ENCODE measurements around the gene CTDSPL.
A peak's percentile ranks its signal among the peaks of the same experiment; 100 is the strongest.

The CTDSPL gene

GRCh38 chr3:38021196-38021595, 159.5 kb downstream of the CTDSPL start:
- H3K4me1 ChIP-seq (ENCODE audit: control insufficient read depth, insufficient read depth, low read length, poor library complexity, severe bottlenecking): peaks cover 8% of the 10 kb centered on the region
- H3K4me3 ChIP-seq (ENCODE audit: insufficient read depth, low read depth, low read length, poor library complexity, severe bottlenecking): no peak overlapping the region
- no peak for DNase-seq
- peaks cover 3% of the 10 kb centered on the region for H3K9me3 ChIP-seq (ENCODE audit: control insufficient read depth, low read length)
- H3K36me3 ChIP-seq (ENCODE audit: control insufficient read depth, insufficient read depth, low read length): peaks cover 38% of the 10 kb centered on the region
- no peak overlapping the region for H3K27ac ChIP-seq (ENCODE audit: insufficient read depth, low read length, poor library complexity, severe bottlenecking)
- no peaks in the 10 kb centered on the region for H3K27me3 ChIP-seq (replicated peaks; ENCODE audit: control insufficient read depth, insufficient read depth, low read length, poor library complexity, severe bottlenecking)

GRCh38 chr3:38022301-38022700, 160.6 kb downstream of the CTDSPL start:
- no peaks in the 10 kb centered on the region for H3K9me3 ChIP-seq (ENCODE audit: control insufficient read depth, low read length)
- peaks cover 27% of the 10 kb centered on the region for H3K36me3 ChIP-seq (ENCODE audit: control insufficient read depth, insufficient read depth, low read length)
- peaks cover 8% of the 10 kb centered on the region for H3K4me1 ChIP-seq (ENCODE audit: control insufficient read depth, insufficient read depth, low read length, poor library complexity, severe bottlenecking)
- peak overlapping the region; percentile 44 for H3K27ac ChIP-seq (ENCODE audit: insufficient read depth, low read length, poor library complexity, severe bottlenecking)
- no peaks in the 10 kb centered on the region for H3K27me3 ChIP-seq (replicated peaks; ENCODE audit: control insufficient read depth, insufficient read depth, low read length, poor library complexity, severe bottlenecking)
- no peak for DNase-seq
- no peak overlapping the region for H3K4me3 ChIP-seq (ENCODE audit: insufficient read depth, low read depth, low read length, poor library complexity, severe bottlenecking)

- no peak for DNase-seq
- peaks cover 8% of the 10 kb centered on the region for H3K4me1 ChIP-seq (ENCODE audit: control insufficient read depth, insufficient read depth, low read length, poor library complexity, severe bottlenecking)
- H3K36me3 ChIP-seq (ENCODE audit: control insufficient read depth, insufficient read depth, low read length): peaks cover 19% of the 10 kb centered on the region
- no peaks in the 10 kb centered on the region for H3K9me3 ChIP-seq (ENCODE audit: control insufficient read depth, low read length)
- H3K4me3 ChIP-seq (ENCODE audit: insufficient read depth, low read depth, low read length, poor library complexity, severe bottlenecking): peak overlapping the region; percentile 73
- peak overlapping the region; percentile 94 for H3K27ac ChIP-seq (ENCODE audit: insufficient read depth, low read length, poor library complexity, severe bottlenecking)
- H3K27me3 ChIP-seq (replicated peaks; ENCODE audit: control insufficient read depth, insufficient read depth, low read length, poor library complexity, severe bottlenecking): no peaks in the 10 kb centered on the region
Observed at GRCh38 chr3:38022896-38023709, 161.4 kb downstream of the CTDSPL start.

- no peak overlapping the region for H3K4me3 ChIP-seq (ENCODE audit: insufficient read depth, low read depth, low read length, poor library complexity, severe bottlenecking)
- H3K4me1 ChIP-seq (ENCODE audit: control insufficient read depth, insufficient read depth, low read length, poor library complexity, severe bottlenecking): peaks cover 31% of the 10 kb centered on the region
- no peaks in the 10 kb centered on the region for H3K27me3 ChIP-seq (replicated peaks; ENCODE audit: control insufficient read depth, insufficient read depth, low read length, poor library complexity, severe bottlenecking)
- no peaks in the 10 kb centered on the region for H3K36me3 ChIP-seq (ENCODE audit: control insufficient read depth, insufficient read depth, low read length)
- H3K9me3 ChIP-seq (ENCODE audit: control insufficient read depth, low read length): no peaks in the 10 kb centered on the region
- H3K27ac ChIP-seq (ENCODE audit: insufficient read depth, low read length, poor library complexity, severe bottlenecking): peak overlapping the region; percentile 24
- no peak for DNase-seq
Observed at GRCh38 chr3:38026856-38027255, 165.2 kb downstream of the CTDSPL start.

GRCh38 chr3:38027466-38028465, 166.1 kb downstream of the CTDSPL start:
- no peak for DNase-seq
- no peak overlapping the region for H3K4me3 ChIP-seq (ENCODE audit: insufficient read depth, low read depth, low read length, poor library complexity, severe bottlenecking)
- no peaks in the 10 kb centered on the region for H3K36me3 ChIP-seq (ENCODE audit: control insufficient read depth, insufficient read depth, low read length)
- no peaks in the 10 kb centered on the region for H3K27me3 ChIP-seq (replicated peaks; ENCODE audit: control insufficient read depth, insufficient read depth, low read length, poor library complexity, severe bottlenecking)
- H3K9me3 ChIP-seq (ENCODE audit: control insufficient read depth, low read length): no peaks in the 10 kb centered on the region
- H3K27ac ChIP-seq (ENCODE audit: insufficient read depth, low read length, poor library complexity, severe bottlenecking): peak overlapping the region; percentile 24
- peaks cover 33% of the 10 kb centered on the region for H3K4me1 ChIP-seq (ENCODE audit: control insufficient read depth, insufficient read depth, low read length, poor library complexity, severe bottlenecking)

- Histone ChIP-seq H3K4me3 (ENCODE audit: insufficient read depth, low read depth, low read length, poor library complexity, severe bottlenecking) (peak overlapping the region; percentile 49), H3K36me3 (ENCODE audit: control insufficient read depth, insufficient read depth, low read length) (no peaks in the 10 kb centered on the region), H3K4me1 (ENCODE audit: control insufficient read depth, insufficient read depth, low read length, poor library complexity, severe bottlenecking) (peaks cover 33% of the 10 kb centered on the region), H3K9me3 (ENCODE audit: control insufficient read depth, low read length) (no peaks in the 10 kb centered on the region), H3K27ac (ENCODE audit: insufficient read depth, low read length, poor library complexity, severe bottlenecking) (no peak overlapping the region), H3K27me3 (replicated peaks; ENCODE audit: control insufficient read depth, insufficient read depth, low read length, poor library complexity, severe bottlenecking) (no peaks in the 10 kb centered on the region)
- no peak for DNase-seq
Observed at GRCh38 chr3:38028621-38029361, 167.1 kb downstream of the CTDSPL start.

- Histone ChIP-seq H3K4me3 (ENCODE audit: insufficient read depth, low read depth, low read length, poor library complexity, severe bottlenecking) (peak within 1 kb of the TSS; percentile 49), H3K4me1 (ENCODE audit: control insufficient read depth, insufficient read depth, low read length, poor library complexity, severe bottlenecking) (peaks cover 29% of the 10 kb centered on the region), H3K36me3 (ENCODE audit: control insufficient read depth, insufficient read depth, low read length) (no peaks in the 10 kb centered on the region), H3K27me3 (replicated peaks; ENCODE audit: control insufficient read depth, insufficient read depth, low read length, poor library complexity, severe bottlenecking) (no peaks in the 10 kb centered on the region), H3K27ac (ENCODE audit: insufficient read depth, low read length, poor library complexity, severe bottlenecking) (no peak within 1 kb of the TSS), H3K9me3 (ENCODE audit: control insufficient read depth, low read length) (no peaks in the 10 kb centered on the region)
- peak; percentile 37 to 63 (median 45) for DNase-seq
Observed at GRCh38 chr3:38029400-38030125, 167.9 kb downstream of the CTDSPL start, which contains the start of gene PLCD1. Gene PLCD1, minus strand, starts transcription at chr3:38029642. Its CDS starts 103 bp downstream, at chr3:38029539.

- H3K4me3 ChIP-seq (ENCODE audit: insufficient read depth, low read depth, low read length, poor library complexity, severe bottlenecking): peak overlapping the region; percentile 49
- H3K27ac ChIP-seq (ENCODE audit: insufficient read depth, low read length, poor library complexity, severe bottlenecking): no peak overlapping the region
Observed at GRCh38 chr3:38030126-38031021, 168.7 kb downstream of the CTDSPL start.

More at GRCh38 chr3:38030126-38031021, 168.7 kb downstream of the CTDSPL start:
- peaks cover 28% of the 10 kb centered on the region for H3K4me1 ChIP-seq (ENCODE audit: control insufficient read depth, insufficient read depth, low read length, poor library complexity, severe bottlenecking)
- H3K27me3 ChIP-seq (replicated peaks; ENCODE audit: control insufficient read depth, insufficient read depth, low read length, poor library complexity, severe bottlenecking): no peaks in the 10 kb centered on the region
- no peaks in the 10 kb centered on the region for H3K9me3 ChIP-seq (ENCODE audit: control insufficient read depth, low read length)
- DNase-seq: no peak
- no peaks in the 10 kb centered on the region for H3K36me3 ChIP-seq (ENCODE audit: control insufficient read depth, insufficient read depth, low read length)

Data from effector memory CD4-positive, alpha-beta T cell (primary cell).